Stimulated activated naive CD8-positive, alpha-beta T cell treated with anti-CD3 and anti-CD28 coated beads, Interleukin-15, Interleukin-2, amounts not matched to agents 100 ng/mL and 50 ng/mL, for 24 hours (primary cell): ENCODE results near the gene CYP2D6.
"Not testable (repeated sequence)": the region's sequence is repeated elsewhere in the genome, so short reads cannot be mapped to it uniquely, and the experiment has no call there.

Experiments
- H3K27ac Mint-ChIP-seq: one replicate; pipeline ENCODE4 v1.8.0; 2021; ENCODE audit warnings: mild to moderate bottlenecking, mixed read lengths
- H3K27me3 Mint-ChIP-seq: one replicate; pipeline ENCODE4 v1.8.0; 2021; ENCODE audit warnings: mixed read lengths
- H3K36me3 Mint-ChIP-seq: one replicate; pipeline ENCODE4 v1.8.0; 2021; ENCODE audit warnings: low read depth, mixed read lengths
- H3K4me1 Mint-ChIP-seq: one replicate; pipeline ENCODE4 v1.8.0; 2021; ENCODE audit warnings: low read depth, mixed read lengths
- H3K4me3 Mint-ChIP-seq: one replicate; pipeline ENCODE4 v1.8.0; 2021; ENCODE audit warnings: mild to moderate bottlenecking, mixed read lengths
- H3K9me3 Mint-ChIP-seq: one replicate; pipeline ENCODE4 v1.8.0; 2021; ENCODE audit warnings: mixed read lengths

Gene CYP2D6

DNA sequence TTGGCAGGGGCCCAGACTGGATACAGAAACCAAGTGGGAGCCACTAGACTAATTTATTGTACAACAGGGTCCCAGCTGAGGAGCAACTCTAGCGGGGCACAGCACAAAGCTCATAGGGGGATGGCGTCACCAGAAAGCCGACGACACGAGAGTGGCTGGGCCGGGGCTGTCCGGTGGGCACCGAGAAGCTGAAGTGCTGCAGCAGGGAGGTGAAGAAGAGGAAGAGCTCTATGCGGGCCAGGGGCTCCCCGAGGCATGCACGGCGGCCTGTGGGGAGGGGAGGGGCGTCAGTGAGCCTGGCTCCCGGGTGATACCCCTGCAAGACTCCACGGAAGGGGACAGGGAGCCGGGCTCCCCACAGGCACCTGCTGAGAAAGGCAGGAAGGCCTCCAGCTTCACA lies 19.2 kb upstream of the CYP2D6 start:
- H3K9me3 Mint-ChIP-seq, H3K4me3 Mint-ChIP-seq, H3K27me3 Mint-ChIP-seq, H3K4me1 Mint-ChIP-seq, H3K27ac Mint-ChIP-seq, H3K36me3 Mint-ChIP-seq: not testable (repeated sequence)

DNA sequence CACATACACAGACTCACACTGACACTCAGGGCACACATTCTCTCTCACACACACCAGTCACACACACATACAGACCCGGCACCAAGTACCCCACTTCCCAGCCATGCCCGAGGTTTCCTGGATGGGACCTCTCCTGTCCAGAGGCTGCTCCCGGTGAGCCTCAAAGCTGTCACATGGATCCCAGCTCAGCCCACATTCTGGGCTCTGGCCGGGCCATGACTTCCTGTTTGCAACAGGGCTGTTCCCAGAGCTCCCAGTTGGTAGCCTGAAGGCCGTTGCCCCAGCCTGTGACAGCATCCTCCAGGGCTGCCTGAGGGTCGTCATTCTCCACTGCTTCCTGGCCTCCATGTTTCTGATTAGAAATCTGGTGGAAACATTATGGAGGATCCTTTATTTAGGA lies 14.6 kb upstream of the CYP2D6 start:
- Mint-ChIP-seq H3K36me3 (peaks cover 4% of the 10 kb centered on the region), H3K27me3 (no peaks in the 10 kb centered on the region), H3K27ac (no peak overlapping the region), H3K9me3 (no peaks in the 10 kb centered on the region), H3K4me1 (no peaks in the 10 kb centered on the region), H3K4me3 (no peak overlapping the region)

DNA sequence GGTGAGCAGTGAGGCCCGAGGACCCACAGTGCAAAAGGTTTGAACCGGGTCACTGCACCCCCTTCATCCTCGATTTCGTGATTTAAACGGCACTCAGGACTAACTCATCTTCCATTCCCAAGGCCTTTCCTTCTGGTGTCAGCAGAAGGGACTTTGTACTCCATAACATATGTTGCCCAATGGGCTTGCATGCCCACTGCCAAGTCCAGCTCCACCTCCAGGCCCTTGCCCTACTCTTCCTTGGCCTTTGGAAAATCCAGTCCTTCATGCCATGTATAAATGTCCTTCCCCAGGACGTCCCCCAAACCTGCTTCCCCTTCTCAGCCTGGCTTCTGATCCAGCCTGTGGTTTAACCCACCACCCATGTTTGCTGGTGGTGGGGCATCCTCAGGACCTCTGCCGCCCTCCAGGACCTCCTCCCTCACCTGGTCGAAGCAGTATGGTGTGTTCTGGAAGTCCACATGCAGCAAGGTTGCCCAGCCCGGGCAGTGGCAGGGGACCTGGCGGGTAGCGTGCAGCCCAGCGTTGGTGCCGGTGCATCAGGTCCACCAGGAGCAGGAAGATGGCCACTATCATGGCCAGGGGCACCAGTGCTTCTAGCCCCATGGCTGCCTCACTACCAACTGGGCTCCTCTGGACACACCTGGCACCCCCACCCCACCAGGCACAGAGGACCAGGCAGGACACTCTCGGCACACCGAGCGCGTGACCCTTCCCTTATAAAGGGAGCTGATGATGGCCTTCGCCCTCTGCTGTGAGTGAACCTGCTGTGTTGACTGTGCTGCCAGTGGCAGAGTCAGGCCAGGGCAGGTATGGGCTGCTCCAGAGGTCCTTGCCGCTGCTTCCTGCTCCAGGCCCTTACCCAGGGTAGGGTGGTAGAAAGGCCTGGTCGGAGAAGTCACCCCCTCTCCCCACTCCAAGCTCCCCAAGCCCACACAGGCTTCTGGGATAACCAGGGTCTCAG lies 13.5 kb upstream of the CYP2D6 start:
- not testable (repeated sequence) for H3K36me3 Mint-ChIP-seq, H3K4me3 Mint-ChIP-seq, H3K9me3 Mint-ChIP-seq

DNA sequence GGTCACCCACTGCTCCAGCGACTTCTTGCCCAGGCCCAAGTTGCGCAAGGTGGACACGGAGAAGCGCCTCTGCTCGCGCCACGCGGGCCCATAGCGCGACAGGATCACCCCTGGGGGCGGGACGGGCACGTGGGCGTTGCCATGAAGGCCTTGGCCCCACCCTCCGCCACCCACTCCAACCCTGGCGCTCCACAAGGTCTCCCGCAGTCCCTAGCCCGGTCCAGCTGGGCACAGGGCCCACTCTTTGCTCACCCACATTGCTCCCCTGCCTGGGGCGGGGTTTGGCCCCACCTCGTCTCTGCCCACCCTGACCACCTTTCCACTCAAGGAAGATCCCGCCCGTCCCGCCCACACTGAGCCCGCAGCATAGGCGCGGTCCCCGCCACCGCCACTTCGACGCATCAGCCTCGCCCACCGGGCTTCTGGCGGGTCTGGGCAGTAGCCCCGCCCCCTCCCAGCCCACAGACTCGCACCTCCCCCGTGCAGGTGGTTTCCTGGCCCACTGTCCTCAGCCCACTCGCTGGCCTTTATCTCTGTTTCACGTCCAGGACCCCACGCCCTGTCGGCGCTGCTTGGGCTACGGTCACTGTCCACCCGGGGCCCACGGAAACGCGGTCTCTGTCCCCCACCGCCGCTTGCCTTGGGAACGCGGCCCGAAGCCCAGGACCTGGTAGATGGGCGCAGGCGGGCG lies 12.3 kb upstream of the CYP2D6 start:
- Mint-ChIP-seq H3K9me3 (no peaks in the 10 kb centered on the region), H3K4me3 (no peak overlapping the region), H3K4me1 (no peaks in the 10 kb centered on the region), H3K27ac (no peak overlapping the region), H3K36me3 (peaks cover 10% of the 10 kb centered on the region), H3K27me3 (no peaks in the 10 kb centered on the region)

More for the DNA sequence above, 13.5 kb upstream of the CYP2D6 start:
- not testable (repeated sequence) for H3K4me1 Mint-ChIP-seq, H3K27ac Mint-ChIP-seq, H3K27me3 Mint-ChIP-seq

DNA sequence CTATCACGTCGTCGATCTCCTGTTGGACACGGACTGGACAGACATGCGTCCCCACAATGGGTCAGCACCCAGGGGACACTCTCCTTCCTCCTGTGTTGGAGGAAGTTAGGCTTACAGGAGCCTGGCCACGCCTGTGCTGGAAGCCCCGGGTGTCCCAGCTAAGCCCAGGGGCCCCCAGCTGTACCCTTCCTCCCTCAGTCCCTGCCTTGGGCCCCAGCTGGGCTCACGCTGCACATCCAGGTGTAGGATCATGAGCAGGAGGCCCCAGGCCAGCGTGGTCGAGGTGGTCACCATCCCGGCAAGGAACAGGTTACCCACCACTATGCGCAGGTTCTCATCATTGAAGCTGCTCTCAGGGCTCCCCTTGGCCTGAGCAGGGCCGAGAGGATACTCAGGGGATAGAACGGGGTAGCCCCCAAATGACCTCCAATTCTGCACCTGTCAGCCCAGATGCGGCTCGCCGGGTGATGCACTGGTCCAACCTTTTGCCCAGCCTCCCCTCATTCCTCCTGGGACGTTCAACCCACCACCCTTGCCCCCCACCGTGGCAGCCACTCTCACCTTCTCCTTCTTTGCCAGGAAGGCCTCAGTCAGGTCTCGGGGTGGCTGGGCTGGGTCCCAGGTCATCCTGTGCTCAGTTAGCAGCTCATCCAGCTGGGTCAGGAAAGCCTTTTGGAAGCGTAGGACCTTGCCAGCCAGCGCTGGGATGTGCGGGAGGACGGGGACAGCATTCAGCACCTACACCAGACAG lies 10.9 kb upstream of the CYP2D6 start:
- not testable (repeated sequence) for H3K4me1 Mint-ChIP-seq, H3K9me3 Mint-ChIP-seq, H3K27ac Mint-ChIP-seq, H3K36me3 Mint-ChIP-seq, H3K27me3 Mint-ChIP-seq, H3K4me3 Mint-ChIP-seq

DNA sequence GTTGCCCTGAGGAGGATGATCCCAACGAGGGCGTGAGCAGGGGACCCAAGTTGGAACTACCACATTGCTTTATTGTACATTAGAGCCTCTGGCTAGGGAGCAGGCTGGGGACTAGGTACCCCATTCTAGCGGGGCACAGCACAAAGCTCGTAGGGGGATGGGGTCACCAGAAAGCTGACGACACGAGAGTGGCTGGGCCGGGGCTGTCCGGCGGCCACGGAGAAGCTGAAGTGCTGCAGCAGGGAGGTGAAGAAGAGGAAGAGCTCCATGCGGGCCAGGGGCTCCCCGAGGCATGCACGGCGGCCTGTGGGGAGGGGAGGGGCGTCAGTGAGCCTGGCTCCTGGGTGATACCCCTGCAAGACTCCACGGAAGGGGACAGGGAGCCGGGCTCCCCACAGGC lies 9.5 kb upstream of the CYP2D6 start:
- H3K27me3 Mint-ChIP-seq, H3K27ac Mint-ChIP-seq, H3K4me3 Mint-ChIP-seq, H3K36me3 Mint-ChIP-seq, H3K4me1 Mint-ChIP-seq, H3K9me3 Mint-ChIP-seq: not testable (repeated sequence)

DNA sequence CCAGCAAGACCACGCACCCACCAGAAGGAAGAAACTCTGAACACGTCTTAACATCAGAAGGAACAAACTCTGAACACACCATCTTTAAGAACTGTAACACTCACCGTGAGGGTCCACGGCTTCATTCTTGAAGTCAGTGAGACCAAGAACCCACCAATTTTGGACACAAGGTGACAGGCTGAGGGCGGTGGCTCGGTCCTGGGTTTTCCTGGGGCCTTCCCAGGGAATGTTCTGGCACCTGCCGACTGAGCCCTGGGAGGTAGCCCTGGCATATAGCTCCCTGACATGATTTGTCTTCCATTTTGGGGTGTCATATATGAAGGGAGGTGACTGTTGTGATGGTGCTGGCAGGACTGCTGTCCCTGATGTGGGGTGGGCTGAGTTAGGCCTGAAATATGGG lies 8.9 kb upstream of the CYP2D6 start:
- not testable (repeated sequence) for H3K9me3 Mint-ChIP-seq, H3K27ac Mint-ChIP-seq, H3K4me3 Mint-ChIP-seq, H3K27me3 Mint-ChIP-seq, H3K4me1 Mint-ChIP-seq, H3K36me3 Mint-ChIP-seq

DNA sequence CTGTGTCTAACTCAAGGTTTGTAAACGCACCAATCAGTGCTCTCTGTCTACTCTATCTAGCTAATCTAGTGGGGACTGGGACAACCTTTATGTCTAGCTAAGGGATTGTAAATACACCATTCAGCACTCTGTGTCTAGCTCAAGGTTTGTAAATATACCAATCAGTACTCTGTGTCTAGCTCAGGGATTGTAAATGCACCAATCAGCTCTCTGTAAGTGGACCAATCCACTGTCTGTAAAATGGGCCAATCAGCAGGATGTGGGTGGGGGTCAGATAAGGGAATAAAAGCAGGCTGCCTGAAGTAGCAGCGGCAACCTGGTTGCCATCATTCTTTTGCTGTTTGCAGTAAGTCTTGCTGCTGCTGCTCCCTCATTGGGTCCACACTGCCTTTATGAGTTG lies 8.4 kb upstream of the CYP2D6 start:
- Mint-ChIP-seq H3K4me3 (no peak overlapping the region), H3K27me3 (no peaks in the 10 kb centered on the region), H3K9me3 (no peaks in the 10 kb centered on the region), H3K27ac (no peak overlapping the region), H3K36me3 (peaks cover 7% of the 10 kb centered on the region), H3K4me1 (no peaks in the 10 kb centered on the region)

DNA sequence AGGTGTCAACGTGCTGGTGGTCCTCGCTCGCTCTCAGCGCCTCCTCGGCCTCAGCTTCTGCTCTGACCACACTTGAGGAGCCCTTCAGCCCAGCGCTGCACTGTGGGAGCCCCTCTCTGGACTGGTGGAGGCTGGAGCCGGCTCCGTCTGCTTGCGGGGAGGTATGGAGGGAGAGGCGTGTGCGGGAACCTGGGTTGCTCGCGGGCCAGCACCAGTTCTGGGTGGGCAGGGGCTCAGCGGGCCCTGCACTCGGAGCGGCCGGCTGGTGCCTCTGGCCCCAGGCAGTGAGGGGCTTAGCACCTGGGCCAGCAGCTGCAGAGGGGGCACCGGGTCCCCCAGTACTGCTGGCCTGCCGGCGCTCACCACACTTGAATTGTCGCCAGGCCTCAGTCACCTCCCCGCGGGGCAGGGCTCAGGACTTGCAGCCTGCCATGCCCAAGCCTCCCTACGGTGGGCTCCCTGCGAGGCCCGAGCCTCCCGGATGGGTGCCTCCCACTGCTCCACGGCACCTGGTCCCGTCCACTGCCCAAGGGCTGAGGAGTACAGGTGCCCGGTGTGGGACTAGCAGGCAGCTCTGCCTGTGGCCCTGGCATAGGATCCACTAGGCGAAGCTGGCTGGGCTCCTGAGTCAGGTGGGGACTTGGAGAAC lies 7.6 kb upstream of the CYP2D6 start:
- Mint-ChIP-seq H3K4me1 (no peaks in the 10 kb centered on the region), H3K36me3 (peaks cover 7% of the 10 kb centered on the region), H3K9me3 (no peaks in the 10 kb centered on the region), H3K27ac (no peak overlapping the region), H3K27me3 (no peaks in the 10 kb centered on the region), H3K4me3 (no peak overlapping the region)

DNA sequence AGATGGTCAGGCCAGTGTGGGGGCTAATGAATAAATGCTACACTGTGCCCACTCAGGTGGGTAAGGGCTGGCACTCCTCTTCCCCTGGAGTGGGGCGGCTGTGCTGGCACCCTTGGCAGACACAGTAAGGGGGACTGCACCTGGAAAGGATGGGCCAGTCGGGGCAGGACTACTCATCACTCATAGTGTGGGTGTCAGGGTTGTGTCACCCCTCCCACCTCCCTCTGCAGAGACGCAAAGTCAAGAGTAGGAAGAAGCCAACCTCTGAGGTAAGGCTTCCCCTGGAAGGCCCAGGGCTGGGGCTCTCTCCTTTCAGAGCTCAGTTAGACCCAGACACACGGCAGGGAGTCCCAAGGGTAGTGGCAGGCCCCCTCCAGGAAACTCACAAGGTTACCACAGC lies 5.1 kb upstream of the CYP2D6 start:
- H3K9me3 Mint-ChIP-seq, H3K27me3 Mint-ChIP-seq, H3K4me3 Mint-ChIP-seq, H3K4me1 Mint-ChIP-seq, H3K36me3 Mint-ChIP-seq, H3K27ac Mint-ChIP-seq: not testable (repeated sequence)

DNA sequence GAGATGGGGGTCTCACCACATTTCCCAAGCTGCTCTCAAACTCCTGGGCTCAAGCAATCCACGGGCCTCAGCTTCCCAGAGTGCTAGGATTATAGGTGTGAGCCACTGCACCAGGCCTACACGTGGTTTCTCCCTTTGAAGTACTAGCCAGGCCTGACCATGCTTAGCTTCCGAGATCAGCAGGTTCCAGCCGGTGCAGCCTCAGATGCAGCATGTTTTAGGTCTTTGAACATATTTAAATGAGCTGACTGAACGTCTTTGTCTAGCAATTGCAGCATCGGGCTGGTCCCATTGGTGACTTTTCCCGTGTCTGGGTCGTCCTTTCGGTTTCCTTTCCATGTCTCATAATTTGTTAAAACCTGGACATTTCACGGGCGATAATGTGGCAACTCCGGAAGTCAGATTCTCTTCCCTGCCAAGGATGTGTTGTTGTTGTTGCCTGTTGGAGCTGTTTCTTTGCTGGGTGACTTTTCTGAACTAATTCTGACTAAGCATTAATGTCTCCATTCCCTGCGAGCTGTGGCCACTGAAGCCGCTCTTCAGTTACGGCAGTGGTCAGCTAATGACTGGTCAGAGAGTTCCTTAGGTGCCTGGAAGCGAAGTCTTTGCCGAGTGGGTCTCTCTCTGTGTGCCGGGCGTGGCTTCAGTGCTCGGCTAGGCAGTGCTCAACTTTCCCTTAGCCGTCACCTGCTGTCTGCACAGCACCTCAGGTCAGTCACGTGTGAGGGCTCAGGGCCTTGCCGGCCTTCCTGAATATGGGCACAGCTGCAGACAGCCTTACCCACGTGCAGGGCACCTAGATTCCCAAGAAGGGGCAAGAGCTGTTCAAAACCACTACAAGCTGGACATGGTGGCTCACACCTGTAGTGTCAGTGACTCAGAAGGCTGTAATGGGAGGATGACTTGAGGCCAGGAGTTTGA lies 3.8 kb upstream of the CYP2D6 start:
- Mint-ChIP-seq H3K36me3 (peaks cover 6% of the 10 kb centered on the region), H3K27me3 (no peaks in the 10 kb centered on the region), H3K9me3 (no peaks in the 10 kb centered on the region), H3K4me3 (no peak overlapping the region), H3K4me1 (no peaks in the 10 kb centered on the region), H3K27ac (no peak overlapping the region)

DNA sequence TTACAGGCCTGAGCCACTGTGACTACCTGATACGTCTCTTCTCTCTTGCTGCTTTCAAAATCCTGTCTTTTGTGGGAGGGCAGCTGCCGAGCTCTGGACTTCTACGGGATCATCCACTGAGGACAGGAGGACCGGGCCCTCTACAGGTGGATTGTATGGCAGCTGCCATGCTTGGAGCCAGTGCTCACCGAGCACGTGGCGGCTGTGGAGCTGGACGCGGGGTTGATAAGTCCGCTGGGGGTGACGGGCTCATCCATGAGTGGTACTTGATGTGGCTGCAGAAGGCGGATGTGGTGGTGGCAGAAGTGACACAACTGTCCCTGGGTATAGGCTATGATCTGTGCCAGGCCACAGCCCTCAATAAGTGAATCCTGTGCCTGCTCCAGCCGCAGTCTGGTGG lies 1.8 kb upstream of the CYP2D6 start:
- Mint-ChIP-seq H3K27me3 (no peaks in the 10 kb centered on the region), H3K36me3 (no peaks in the 10 kb centered on the region), H3K4me1 (no peaks in the 10 kb centered on the region), H3K4me3 (no peak overlapping the region), H3K27ac (no peak overlapping the region), H3K9me3 (no peaks in the 10 kb centered on the region)

DNA sequence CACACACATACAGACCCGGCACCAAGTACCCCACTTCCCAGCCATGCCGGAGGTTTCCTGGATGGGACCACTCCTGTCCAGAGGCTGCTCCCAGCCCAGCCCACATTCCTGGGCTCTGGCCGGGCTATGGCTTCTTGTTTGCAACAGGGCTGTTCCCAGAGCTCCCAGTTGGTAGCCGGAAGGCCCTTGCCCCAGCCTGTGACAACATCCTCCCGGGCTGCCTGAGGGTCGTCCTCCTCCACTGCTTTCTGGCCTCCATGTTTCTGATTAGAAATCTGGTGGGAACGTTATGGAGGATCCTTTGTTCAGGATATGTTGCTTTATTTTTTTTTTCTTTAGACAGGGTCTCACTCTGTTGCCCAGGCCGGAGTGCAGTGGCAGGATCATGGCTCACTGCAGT lies 952 bp upstream of the CYP2D6 start:
- H3K4me3 Mint-ChIP-seq, result no peak overlapping the region
- no peak overlapping the region for H3K27ac Mint-ChIP-seq
- H3K36me3 Mint-ChIP-seq, result no peaks in the 10 kb centered on the region
- no peaks in the 10 kb centered on the region for H3K4me1 Mint-ChIP-seq
- H3K9me3 Mint-ChIP-seq, result no peaks in the 10 kb centered on the region
- H3K27me3 Mint-ChIP-seq, result no peaks in the 10 kb centered on the region

DNA sequence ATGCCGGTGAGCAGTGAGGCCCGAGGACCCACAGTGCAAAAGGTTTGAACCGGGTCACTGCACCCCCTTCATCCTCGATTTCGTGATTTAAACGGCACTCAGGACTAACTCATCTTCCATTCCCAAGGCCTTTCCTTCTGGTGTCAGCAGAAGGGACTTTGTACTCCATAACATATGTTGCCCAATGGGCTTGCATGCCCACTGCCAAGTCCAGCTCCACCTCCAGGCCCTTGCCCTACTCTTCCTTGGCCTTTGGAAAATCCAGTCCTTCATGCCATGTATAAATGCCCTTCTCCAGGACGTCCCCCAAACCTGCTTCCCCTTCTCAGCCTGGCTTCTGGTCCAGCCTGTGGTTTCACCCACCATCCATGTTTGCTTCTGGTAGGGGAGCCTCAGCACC lies 428 bp downstream of the CYP2D6 start:
- H3K9me3 Mint-ChIP-seq, H3K27me3 Mint-ChIP-seq, H3K27ac Mint-ChIP-seq, H3K36me3 Mint-ChIP-seq, H3K4me1 Mint-ChIP-seq, H3K4me3 Mint-ChIP-seq: not testable (repeated sequence)
